ENCODE results near the gene PRR19.
"Not testable (repeated sequence)": the region's sequence is repeated elsewhere in the genome, so short reads cannot be mapped to it uniquely, and the experiment has no call there.

PRR19 gene

DNA sequence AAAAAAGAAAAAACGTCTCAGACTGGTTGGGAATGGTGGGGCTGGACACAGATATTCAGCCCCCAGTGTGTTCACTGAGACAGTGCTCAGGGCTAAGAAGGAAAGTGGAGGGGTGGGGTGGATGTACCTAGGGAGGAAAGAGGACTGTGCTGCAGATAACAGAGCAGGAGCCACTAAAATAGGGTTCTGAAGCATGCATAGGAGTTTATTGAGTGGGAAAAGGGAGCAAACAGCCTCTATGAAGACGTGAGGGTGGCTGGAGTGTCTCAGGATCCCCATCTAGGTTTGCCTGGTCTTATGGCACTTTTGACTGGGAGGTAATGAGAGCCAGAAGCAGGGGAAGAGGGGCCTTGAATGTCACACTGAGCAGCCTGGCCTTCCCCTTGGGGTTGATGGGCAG lies 26.9 kb downstream of the PRR19 start:
- no peak for ATAC-seq

GRCh38 chr19:42330241-42330711 lies 28.3 kb downstream of the PRR19 start:
- no peak for ATAC-seq

DNA sequence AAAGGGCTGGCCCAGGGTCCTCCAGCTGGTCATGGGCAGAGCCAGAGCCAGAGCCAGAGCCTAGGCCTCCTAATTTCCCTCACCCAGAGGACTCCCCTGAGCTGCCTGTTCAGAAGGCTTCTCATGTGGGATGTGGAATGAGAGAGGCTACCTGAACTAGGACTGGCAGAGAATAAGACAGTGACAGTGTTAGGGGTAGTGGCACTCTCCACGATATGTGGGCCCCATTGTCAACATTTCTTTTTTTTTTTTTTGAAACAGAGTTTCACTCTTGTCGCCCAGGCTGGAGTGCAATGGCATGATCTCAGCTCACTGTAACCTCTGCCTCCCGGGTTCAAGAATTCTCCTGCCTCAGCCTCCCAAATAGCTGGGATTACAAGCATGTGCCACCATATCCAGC lies 29.4 kb downstream of the PRR19 start:
- ATAC-seq = not testable (repeated sequence)

- ATAC-seq = no peak
Measured at GRCh38 chr19:42332059-42332458, 30.1 kb downstream of the PRR19 start.

- ATAC-seq = no peak
Measured at GRCh38 chr19:42333018-42333417, 31.1 kb downstream of the PRR19 start.

DNA sequence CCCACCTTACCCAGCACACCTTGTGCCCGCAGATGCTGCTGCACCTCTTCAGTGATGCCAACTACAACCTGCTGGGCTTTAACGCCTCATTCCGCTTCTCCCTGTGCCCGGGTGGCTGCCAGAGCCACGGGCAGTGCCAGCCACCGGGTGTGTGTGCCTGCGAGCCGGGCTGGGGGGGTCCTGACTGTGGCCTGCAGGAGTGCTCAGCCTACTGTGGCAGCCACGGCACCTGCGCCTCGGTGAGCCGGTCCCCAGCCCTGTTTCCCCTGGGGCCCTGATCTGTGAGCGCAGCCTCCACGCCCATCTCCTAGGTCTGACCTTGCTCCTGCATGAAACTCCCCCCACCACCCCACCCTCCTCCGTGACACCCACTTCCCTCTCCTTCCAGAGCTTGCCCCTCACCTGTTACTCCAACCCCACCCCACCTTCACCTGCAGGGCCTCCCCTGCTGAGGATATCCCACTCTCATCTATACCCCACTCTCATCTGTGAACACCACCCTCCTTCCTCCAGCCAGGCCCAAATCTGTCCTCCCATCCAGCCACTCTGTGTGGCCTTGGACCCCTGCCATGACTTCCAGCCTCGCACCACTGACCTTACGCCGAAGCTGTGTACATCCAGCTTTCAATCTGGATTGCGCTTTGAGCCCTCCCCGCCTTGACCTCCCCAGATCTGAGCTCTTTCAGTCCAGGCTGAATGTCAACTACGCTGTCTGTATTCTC lies 32.2 kb downstream of the PRR19 start:
- ATAC-seq = no peak

DNA sequence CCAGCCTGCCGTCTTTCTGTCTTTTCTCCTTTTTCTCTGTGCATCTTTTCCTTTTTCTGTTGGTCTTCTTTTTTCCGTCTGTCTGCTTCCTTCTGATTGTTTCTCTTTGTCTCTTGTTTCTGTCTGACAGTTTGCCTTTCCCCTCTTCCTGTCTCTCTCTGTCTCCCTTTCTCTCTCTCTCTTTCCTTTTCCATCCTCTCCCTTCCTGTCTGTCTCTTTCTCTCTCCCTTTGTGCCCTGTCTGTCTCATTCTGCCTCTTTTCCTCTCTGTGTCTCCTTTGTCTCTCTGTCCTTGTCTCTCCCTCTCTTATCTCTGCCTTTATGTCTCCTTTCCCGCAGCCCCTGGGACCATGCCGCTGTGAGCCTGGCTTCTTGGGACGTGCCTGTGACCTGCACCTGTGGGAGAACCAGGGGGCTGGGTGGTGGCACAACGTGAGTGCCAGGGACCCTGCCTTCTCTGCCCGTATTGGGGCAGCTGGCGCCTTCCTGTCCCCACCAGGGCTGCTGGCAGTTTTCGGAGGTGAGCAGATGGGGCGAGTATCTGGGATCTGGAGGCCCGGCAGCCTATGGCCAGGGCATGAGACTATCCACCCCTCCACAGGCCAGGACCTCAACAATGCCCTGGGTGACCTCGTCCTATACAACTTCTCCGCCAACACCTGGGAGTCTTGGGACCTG lies 32.9 kb downstream of the PRR19 start:
- ATAC-seq = no peak

DNA sequence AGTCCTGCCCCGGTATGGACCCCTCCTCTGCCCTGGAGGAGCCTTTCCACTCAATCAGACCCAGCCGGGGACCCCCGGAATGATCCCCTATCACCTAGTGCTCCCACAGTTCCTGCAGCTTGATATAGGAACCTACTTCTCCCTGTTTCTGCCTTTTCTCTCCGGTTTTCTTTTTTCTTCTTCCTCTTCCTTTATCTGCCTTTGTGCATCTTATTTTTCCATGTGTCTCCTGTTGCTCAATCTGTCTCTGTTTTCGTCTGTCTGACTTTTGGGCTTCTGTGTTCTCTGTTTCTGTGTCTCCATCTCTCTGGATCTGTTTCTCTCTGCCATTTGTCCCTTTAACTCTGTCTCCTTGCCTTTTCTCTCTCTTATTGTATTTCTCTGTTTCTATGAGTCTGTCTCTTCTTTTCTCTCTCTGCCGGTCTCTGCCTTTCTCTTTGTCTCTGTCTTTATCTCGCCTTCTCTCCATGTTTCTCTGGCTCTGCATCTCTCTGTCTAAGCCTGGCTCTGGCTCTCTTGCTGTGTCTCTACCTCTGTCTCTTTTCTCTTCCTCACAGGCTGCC lies 33.5 kb downstream of the PRR19 start:
- no peak for ATAC-seq

DNA sequence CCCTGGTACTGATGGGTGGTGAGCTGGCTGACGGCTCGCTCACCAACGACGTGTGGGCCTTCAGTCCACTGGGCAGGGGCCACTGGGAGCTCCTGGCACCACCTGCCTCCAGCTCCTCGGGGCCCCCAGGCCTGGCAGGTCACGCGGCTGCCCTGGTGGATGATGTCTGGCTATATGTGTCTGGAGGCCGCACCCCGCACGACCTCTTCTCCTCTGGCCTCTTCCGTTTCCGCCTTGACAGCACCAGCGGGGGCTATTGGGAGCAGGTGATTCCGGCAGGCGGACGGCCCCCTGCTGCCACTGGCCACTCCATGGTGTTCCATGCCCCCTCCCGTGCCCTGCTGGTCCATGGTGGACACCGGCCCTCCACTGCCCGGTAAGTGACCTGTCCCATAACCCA lies 34.0 kb downstream of the PRR19 start:
- no peak for ATAC-seq

- ATAC-seq = not testable (repeated sequence)
Measured at GRCh38 chr19:42339126-42339860, 37.4 kb downstream of the PRR19 start.

DNA sequence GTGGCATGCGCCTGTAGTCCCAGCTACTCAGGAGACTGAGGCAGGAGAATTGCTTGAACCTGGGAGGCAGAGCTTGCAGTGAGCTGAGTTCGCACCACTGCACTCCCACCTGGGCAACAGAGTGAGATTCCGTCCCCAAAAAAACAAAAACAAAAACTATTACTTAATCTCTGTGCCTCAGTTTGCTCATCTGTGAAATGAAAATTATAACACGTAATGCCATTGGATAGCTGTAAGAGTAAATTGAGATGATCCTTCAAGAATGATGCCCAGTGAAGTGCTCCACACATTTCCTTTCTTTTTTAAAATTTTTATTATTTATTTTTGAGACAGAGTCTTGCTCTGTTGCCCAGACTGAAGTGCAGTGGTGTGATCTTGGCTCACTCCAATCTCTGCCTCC lies 38.0 kb downstream of the PRR19 start:
- ATAC-seq = not testable (repeated sequence)

GRCh38 chr19:42343344-42344110 lies 41.6 kb downstream of the PRR19 start:
- ATAC-seq = no peak

GRCh38 chr19:42344336-42344893 lies 42.5 kb downstream of the PRR19 start:
- ATAC-seq = no peak

DNA sequence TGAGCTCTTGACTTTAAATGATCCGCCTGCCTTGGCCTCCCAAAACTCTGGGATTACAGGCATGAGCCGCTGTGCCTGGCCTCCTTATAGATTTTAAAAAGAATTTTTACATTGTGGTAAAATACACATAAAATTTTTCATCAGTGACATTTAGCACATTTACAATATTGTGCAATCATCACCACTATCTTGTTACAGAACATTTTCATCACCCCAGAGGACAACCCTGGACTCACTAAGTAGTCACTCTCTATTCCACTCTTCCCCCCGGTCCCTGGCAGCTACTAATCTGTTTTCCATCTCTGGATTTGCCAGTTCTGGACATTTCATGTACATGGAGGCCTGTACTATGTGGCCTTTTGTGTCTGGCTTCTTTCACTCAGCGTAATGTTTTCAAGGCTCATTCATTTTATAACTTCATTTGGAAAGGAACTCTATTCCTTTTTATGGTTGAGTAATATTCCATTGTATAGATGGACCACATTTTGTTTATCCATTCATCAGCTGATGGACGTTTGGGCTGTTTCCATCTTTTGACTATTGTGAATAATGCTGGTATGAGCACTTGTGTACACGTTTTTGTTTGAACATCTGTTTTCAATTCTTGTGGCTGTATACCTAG lies 43.4 kb downstream of the PRR19 start:
- ATAC-seq = no peak

DNA sequence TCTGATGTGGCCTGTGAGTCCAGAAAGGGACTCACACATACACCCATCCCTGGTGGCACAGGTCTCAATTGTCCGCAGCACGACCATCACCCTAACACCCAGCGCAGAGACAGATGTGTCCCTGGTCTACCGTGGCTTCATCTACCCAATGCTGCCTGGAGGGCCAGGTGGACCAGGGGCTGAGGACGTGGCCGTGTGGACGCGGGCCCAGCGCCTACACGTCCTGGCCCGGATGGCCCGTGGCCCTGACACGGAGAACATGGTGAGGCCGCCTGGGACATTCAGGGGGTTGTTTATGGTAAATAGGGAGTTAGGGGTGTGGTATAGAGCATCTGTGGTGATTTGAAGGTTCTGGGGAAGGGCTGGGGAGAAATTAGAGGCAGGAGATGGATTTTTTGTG lies 46.3 kb downstream of the PRR19 start:
- no peak for ATAC-seq

DNA sequence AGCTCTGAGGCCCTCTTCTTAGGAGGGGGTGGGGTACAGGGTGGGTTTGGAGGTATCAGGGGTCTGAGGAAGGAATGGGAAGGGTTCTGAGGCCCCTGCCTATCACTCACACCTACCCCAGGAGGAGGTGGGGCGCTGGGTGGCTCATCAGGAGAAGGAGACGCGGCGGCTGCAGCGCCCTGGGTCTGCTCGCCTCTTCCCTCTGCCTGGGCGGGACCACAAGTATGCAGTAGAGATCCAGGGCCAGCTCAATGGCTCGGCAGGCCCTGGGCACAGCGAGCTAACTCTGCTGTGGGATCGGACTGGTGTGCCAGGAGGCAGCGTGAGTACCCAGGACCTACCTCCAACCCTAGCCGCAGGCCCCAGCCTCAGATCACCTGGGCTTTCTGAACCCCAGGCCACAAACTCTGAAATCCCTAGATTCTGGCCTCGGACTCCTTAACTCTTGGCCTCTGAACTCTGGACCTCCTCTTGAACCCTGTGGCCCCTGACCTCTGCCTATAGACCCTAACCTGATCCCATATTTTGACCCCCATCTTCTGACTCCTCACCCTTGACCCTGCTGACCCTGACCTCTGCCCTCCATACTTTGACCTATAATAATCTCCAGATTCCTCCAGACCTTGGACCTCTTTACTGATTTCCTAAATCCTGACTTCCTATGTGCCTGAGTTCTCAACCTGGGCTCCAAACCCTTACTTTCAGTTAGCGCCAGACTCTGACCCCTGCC lies 47.6 kb downstream of the PRR19 start:
- ATAC-seq = no peak

DNA sequence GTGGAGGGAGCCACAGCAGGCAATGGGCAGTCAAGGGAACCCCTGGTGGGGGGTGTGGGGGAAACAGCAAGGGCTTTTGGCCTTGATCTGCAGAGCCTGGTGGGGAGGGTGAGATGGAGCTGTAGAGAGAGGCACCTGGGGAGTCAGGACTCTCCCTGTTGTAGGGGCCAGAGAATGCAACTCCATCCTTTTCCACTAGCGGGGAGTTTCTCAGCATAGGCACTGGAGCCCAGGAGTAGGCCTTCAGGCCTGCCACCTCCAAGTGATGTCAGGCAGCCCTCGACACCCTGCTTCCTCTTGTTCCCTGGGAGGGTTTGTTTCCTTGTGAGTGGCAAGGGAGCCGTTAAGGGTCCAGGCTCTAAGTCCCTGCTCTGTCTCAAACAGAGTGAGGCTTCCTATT lies 48.5 kb downstream of the PRR19 start:
- ATAC-seq = no peak

DNA sequence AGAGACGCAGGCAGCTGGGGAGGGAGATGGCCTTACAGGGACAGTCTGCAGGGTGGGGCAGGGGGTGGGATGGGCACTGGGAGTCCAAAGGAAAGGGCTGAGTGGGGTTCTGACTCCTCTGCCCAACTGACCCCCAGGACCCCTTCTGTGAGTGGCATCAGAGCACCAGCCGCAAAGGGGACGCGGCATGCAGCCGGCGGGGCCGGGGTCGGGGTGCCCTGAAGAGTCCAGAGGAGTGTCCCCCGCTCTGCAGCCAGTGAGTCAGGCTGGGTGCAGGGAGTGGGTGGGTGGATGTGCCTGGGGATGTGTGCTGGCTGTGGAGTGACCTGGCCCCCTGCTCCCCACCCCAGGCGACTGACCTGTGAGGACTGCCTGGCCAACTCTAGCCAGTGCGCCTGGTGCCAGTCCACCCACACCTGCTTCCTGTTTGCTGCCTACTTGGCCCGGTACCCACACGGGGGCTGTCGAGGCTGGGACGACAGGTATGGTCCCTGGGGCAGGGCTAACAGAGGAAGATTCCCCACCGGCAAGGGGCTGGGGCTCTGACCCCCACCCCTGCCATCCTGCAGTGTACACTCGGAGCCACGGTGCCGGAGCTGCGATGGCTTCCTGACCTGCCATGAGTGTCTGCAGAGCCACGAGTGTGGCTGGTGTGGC lies 49.3 kb downstream of the PRR19 start:
- no peak for ATAC-seq

- ATAC-seq = peak; percentile 41 to 59
Measured at GRCh38 chr19:42352301-42353259, 50.6 kb downstream of the PRR19 start.
